Activated T-cell treated with anti-CD3 and anti-CD28 coated beads, Interleukin-2, amount 50 U/mL, for 48 hours (primary cell): Measurements from ENCODE around the gene CA6.
"Not testable (repeated sequence)": the region's sequence is repeated elsewhere in the genome, so short reads cannot be mapped to it uniquely, and the experiment has no call there.

Source experiments
- DNase-seq, 2 experiments: peaks; one replicate each; pipeline ENCODE4 v3.0.0-alpha.2; 2020

CA6 gene

DNA sequence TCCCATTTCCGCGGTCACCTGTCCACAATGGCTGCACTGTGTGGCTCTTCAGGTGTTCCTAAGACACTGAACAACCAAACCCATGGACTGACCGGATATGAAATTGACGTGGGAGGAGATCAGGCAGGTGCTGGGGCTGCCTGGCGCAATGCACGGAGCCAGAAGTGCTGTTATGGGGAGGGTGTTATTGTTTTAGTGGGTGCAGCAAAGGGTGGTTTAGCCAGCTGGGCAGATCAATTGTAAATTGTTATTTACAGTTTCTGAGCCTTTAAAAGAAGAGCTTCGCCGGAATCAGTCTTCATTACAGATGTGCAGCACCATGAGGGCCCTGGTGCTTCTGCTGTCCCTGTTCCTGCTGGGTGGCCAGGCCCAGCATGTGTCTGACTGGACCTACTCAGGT lies at the start of gene CA6:
Gene CA6 (plus strand): TSS at position 301 of the 400 bp plus-strand sequence. CDS start 19 bp downstream, at position 320.
- no peak for DNase-seq

DNA sequence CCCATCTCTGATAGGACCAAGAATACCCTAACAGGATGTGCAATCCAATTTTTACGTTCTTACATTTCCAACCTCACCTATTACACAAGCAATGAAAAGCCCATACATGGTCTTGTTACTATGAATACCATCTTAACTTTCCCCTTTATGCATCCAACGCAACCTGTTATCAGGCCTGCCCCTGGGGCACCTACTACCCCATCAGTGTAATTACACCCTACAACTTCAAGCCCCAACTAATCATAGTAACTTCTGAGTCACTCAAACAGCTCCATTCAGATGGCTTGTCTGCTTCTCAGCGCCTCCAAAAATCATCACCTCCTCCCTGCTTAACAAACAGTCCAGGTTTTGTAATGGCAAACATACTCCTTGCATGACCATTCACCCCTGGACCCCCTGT lies 48.9 kb upstream of the CA6 start:
- not testable (repeated sequence) for DNase-seq

DNA sequence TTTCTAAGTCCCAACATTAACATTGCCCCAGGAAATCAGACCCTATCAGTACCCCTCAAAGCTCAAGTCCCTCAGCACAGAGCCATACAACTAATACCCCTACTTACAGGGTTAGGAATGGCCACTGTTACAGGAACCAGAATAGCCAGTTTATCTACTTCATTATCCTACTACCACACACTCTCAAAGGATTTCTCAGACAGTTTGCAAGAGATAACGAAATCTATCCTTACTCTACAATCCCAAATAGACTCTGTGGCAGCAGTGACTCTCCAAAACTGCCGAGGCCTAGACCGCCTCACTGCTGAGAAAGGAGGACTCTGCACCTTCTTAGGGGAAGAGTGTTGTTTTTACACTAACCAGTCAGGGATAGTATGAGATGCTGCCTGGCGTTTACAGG lies 48.2 kb upstream of the CA6 start:
- DNase-seq = not testable (repeated sequence)

DNA sequence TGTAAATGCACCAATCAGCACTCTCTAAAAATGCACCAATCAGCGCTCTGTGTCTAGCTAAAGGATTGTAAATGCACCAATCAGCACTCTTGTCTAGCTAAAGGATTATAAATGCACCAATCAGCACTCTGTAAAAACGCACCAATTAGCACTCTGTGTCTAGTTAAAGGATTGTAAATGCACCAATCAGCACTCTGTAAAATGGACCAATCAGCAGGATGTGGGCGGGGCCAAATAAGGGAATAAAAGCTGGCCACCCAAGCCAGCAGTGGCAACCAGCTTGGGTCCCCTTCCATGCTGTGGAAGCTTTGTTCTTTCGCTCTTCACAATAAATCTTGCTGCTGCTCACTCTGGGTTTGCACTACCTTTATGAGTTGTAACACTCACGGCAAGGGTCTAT lies 47.2 kb upstream of the CA6 start:
- peak in 1 of 2 experiments; percentile 25 for DNase-seq

DNA sequence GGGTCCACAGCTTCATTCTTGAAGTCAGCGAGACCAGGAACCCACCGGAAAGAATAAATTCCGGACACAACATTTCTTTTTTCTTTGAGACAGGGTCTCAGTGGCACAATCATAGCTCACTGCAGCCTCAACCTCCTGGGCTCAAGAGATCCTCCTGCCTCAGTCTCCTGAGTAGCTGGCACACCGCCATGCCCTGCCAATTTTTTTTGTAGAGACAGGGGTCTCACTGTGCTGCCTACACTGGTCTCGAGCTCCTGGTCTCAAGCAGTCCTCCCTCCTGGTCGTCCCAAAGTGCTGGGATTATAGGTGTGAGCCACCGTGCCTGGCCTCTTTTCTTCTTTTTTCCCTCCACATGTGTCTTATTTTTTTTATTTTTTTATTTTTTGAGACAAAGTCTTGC lies 46.6 kb upstream of the CA6 start:
- no peak for DNase-seq

- DNase-seq = not testable (repeated sequence)
Observed at GRCh38 chr1:8900684-8901083, 45.0 kb upstream of the CA6 start.

DNA sequence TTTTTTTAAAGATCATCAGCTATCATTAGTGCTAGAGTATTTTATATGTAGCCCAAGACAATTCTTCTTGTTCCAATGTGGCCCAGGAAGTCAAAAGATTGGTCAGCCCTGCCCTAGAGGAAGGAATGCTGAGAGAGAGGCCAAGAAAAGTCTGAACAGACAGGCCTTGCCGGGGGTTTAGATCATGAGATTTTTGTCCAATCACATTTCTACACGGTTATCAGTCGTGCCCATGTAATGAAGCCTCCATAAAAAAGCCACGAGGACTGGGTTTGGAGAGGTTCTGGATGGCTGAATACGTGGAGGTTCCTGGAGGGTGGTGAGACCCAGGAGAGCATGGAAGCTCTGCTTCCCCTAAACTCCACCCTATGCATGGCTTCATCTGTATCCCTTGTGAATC lies 42.9 kb upstream of the CA6 start:
- DNase-seq = no peak

DNA sequence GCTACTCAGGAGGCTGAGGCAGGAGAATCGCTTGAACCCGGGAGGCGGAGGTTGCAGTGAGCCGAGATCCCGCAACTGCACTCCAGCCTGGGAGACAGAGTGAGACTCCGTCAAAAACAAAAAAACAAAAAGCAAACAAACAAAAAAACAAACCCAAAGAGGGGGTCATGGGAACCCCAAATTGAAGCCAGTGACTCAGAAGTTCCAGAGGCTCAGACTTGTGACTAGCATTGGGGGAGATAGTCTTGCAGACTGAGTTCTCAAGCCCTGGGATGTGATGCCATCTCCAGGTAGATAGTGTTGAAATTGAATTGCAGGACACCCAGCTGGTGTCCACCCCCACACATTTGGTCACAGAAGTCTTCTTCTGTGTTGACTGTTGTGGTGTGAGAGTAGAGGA lies 42.3 kb upstream of the CA6 start:
- no peak for DNase-seq

DNA sequence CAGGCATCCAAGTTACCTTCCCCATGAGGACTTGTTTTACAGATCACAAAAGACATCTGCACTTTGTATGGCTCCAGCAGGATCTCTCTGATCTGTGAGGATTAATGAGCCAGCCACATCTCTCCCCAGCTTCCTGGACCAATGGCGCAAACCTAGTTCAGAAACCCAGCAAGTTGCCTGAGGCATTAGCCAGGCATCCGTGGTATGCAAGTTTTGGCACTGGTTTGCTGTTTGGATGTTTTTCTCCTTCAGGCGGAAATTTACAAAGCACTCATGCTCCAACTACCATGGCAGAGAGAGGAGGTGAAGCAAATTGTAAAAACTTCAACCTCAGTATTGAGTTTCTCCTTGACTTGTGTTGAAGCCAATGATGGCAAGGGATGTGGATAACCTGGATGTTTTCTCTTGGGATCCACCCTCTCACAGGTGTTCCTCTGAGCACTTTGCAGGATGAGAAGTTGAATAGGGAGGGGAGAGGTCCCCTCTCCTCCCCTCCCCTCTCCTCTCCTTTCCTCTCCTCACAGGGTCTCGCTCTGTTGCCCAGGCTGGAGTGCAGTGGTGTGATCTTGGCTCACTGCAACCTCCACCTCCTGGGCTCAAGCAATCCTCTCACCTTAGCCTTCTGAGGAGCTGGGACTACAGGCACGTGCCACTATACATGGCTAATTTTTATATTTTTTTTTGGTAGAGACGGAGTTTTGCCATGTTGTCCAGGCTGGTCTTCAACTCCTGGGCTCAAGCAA lies 41.6 kb upstream of the CA6 start:
- DNase-seq = no peak

DNA sequence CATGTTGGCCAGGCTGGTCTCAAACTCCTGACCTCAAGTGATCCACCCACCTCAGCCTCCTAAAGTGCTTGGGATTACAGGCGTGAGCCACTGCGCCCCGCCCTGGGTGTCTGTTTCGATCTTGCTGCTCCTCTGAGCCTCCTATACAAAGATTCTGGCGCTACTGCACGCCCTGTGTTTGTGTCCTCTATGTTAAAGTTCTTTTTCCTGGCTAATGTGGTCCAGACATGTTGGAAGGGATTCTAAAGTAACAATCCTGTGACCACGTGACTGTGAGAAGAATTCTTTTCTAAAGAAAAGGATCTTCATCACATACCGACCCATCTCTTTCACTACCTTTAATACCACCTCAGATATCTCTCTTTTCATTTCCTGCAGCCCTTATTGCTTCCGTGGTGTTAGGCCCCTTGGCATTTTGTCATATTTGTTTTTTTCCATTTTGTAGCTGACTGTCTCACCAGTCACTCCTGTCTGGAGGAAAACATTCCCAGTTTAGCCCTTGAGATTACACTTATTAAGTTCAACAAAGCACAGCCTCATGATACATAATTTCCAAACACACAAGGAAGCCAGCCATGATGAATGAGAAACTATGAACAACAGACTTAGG lies 40.0 kb upstream of the CA6 start:
- DNase-seq = no peak

DNA sequence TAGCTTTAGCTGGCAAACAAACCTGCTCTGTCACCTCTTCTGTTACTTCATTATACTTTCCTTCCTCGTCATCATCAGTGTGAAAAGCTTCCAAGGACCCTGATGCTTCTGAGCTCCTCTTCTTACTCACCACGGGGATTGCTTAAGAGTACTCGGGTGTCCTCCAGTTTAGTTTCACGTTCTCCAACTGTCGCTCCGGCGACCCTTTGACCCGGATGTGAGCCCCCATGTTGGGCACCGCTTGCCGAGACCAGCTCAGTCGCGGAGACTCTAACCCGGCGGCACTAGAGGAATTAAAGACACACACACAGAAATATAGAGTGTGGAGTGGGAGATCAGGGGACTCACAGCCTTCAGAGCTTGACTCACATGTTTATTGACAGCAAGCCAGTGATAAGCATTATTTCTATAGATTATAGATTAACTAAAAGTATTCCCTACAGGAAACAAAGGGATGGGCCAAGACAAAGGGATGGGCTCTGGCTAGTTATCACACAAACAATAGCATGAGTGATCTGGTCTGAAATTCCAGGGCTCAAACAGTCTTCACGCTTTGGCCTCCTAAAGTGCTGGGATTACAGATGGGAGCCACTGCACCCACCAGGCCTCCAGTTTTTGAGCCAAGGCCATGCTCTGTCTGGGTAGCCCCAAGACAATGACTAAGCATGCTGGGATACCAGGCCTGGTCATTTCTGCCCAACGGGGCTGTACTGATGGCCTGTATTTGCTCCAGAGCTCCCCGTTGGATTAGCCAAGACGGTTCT lies 37.1 kb upstream of the CA6 start:
- DNase-seq = no peak

GRCh38 chr1:8910331-8910730 lies 35.3 kb upstream of the CA6 start:
- DNase-seq = no peak

DNA sequence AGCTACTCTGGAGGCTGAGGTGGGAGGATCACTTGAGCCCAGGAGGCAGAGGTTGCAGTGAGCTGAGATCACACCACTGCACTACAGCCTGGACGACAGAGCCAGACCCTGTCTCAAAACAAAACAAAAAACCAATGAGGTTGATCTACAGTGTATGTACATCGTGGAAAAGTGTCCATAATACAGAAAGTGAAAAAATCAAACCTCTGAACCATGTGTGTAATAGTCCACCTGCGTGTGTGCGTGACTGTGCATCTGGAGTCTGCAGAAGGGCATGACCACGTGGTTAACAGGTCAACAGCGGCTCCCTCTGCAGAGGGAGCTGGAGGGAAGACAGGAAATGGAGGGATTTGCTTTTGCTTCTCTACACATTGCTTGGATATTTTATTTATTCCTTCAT lies 34.8 kb upstream of the CA6 start:
- DNase-seq = no peak

GRCh38 chr1:8911416-8912309 lies 34.0 kb upstream of the CA6 start:
- no peak for DNase-seq

- no peak for DNase-seq
Observed at GRCh38 chr1:8913457-8913856, 32.2 kb upstream of the CA6 start.

GRCh38 chr1:8914466-8914865 lies 31.2 kb upstream of the CA6 start:
- no peak for DNase-seq

DNA sequence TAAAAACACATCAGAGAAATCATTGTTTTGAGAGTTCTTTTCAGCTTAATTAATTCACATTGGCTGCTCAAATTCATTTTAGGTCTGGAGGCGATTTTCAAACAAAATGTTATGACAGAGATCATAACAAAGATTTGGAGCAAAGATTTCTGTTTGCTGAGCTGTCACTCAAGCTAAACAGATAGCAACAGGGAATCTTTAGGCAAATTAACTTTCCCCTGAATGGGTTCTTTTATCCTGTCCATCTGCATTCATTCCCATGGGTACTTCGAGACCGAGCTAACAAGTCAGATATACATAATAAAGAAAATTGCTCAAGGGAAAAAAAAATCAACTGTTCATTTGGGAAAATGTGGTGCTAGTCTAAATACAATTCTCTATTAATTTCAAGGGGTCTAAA lies 30.2 kb upstream of the CA6 start:
- no peak for DNase-seq

DNA sequence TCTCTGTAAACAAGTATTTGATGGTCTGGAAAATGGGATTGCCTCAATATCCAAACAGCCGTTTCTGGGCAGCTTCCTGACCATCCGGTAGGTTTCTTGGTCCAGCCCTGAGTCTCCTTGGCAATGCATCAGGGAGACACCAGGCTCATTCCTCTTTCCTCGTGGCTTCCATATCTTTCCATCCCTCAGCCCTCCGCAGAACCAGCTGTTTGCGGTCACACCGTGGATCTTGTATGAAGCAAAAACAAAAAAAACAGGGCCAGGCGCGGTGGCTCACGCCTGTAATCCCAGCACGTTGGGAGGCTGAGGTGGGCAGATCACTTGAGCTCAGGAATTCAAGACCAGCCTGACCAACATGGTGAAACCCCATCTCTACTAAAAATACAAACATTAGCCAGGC lies 28.1 kb upstream of the CA6 start:
- not testable (repeated sequence) for DNase-seq

DNA sequence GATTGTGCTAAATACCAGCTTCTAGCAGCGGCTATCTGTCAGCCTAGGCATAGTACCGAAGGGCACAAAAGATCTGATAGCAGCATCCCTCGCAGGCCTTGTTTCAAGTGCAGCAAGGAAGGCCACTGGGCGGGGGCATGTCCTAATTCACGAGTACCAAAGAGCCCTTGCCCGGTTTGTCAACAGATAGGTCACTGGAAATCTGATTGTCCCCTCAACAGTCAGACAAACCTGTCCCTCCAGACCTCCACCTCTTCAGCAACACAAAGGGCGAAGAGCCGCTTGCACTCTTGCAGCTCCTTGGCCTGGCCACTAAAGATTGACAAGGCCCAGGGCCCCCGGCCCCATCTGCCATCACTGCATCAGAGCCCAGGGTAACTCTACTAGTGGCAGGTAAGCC lies 22.7 kb upstream of the CA6 start:
- DNase-seq = no peak

GRCh38 chr1:8925406-8925805 lies 20.3 kb upstream of the CA6 start:
- no peak for DNase-seq

DNA sequence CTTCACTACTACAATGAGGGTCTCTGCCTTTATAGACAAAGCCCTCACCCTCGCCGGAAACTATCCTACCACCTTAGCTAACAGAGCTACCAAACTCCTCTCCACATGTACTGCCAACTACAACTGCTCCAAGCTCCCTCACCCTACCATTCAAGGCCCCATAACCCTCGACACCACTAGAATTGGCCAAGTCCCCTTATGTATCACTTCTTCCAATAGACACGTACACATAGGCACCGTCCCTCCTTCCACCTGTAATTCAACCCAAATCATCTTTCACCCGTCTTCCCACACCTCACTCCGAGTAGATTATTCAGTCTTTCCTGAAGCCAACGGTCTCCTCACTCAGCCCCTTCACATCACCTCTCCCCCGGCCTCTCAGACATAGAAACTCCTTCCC lies 19.7 kb upstream of the CA6 start:
- DNase-seq = no peak

DNA sequence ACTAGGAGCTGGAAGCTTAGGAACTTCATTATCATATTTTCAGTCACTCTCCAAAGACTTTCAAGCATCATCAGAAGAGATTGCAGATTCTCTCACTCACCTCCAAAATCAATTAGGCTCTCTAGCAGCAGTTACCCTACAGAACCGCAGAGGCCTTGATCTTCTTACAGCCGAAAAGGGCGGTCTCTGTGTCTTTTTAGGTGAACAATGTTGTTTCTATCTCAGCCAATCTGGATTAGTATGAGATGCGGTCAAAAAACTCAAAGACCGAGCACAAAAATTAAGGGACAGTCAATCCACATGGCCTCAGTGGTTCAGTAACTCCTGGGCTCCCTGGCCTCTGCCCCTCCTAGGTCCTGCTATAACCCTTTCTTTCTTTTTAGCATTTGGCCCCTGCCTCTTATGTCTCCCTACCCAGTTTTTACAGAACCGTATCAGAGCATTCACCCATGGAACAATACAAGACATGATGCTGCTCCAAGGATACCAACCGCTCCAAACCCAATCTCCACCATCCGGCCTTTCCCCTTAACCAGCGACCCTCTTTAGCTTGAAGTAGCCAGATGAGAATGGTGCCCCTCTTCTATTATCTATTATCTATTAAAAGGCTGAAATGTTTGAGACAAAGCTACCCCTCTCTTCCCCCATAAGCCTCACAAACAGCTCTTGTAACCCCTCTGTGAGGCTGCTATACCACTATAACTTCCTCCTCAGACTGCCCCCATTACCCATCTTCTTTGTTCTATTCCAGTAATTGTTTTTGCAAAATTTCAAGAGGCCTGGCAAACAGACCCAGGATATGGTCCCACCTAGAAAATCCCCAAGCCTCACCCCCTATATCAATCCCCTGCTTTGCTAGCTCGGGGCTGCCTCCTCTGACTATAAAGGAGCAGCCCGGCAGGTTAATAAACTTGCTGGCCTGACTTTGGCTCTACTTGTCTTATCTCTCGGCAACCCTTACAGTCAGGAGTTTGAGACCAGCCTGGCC lies 18.7 kb upstream of the CA6 start:
- no peak for DNase-seq
